GM18505 (cell line): ENCODE results near the gene OTUD5.
"Not testable (repeated sequence)": the region's sequence is repeated elsewhere in the genome, so short reads cannot be mapped to it uniquely, and the experiment has no call there.

ENCODE experiments used
- ATAC-seq: cut with Tn5 transposase; IDR thresholded peaks from one replicate; pipeline ENCODE4 v1.9.1; 2021; ENCODE audit not compliant: unreplicated experiment
- POLR2A ChIP-seq: IDR thresholded peaks from 4 replicates; pipeline ENCODE4 v1.6.1; 2011; ENCODE audit warnings: borderline replicate concordance; ENCODE audit not compliant: insufficient read depth, insufficient read length; ENCODE audit errors: extremely low read depth

The OTUD5 gene

DNA sequence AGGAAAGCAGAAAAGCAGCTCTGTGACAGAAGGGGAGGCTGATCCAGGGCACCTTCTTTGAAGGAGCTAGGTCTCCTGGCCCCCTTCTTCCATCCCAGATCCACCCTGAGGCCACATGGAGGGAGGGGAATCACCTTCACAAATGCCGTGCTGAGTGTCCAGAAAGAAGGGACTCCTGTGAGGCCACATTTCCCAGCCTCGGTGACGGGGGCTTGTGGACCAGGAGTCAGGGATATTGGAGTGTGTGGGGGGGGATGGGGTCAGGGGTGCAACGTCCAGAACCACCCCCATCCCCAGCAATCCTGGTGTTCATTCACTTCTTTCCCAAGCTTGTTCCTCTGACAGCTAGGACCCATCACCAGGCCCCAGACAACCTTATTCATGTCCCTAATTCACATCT, 64.5 kb downstream of the OTUD5 start:
- ATAC-seq, result no peak
- TF ChIP-seq POLR2A, result no peak

DNA sequence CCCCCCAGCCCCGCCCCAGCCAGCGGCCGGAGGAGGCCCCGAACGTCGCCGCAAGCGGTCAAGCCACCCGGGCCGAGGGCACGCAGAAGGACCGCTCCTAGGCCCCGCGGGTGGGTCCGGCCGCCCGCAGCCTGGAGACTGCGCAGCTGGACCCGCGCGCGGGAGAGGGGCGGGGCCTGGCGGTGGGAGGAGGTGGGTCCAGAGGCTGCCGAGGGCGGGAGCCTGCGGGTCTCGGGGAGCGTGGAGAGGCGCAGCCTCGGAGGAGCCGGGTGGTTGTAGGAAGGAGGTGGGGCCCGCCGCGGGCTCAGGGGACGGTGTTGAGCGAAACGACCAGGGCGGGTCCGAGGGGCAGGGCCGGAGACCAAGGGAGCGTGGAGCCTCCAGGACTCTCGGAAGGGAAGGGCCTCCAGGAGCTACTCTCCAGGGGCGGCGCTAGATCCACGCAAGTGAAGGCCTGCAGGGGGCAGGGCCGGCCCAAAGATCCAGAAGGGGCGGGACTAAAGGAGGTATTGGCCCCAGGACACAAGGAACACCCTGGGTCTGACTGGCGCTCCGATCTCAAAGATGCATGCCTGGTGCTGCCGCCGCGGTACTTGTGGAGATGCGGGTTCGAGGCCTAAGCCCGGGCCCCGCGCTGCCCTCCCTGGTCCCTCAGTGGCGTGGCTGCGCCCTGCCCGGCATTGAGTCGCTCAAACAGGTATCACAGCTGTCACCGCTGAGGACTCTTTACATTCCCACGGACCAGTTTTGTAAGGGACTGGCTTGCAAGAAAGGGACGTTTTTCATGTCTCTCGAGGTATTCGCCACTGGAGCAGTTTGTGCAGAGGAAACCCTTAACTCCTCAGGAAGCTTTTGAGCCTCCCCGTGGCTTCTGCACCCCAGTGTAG, 65.8 kb downstream of the OTUD5 start:
- no peak for TF ChIP-seq POLR2A
- ATAC-seq, result peak; percentile 77

DNA sequence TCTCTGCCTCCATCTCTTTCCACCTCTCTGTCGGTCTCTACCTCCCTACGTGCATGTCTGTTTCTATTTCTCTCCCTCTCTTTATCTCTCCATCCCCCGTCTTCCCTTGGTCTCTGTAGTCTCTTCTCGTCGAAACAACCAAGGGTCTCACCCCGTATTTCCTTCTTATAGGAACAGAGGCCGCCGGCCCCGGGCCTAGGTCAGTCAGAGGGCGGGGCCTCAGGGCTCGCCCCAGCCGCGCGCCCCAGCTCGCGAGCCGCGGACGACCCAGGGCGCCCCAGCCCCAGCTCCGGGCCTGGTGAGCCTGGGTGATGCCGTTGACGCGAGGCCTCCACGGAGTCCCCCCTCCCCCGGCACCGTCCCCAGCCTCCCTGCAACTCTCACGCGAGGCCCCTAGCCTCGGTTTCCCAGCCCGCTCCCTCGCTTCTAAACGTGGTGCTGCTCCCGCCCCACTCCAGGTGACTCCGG, 66.4 kb downstream of the OTUD5 start:
- no peak for TF ChIP-seq POLR2A
- ATAC-seq, result peak; percentile 46

DNA sequence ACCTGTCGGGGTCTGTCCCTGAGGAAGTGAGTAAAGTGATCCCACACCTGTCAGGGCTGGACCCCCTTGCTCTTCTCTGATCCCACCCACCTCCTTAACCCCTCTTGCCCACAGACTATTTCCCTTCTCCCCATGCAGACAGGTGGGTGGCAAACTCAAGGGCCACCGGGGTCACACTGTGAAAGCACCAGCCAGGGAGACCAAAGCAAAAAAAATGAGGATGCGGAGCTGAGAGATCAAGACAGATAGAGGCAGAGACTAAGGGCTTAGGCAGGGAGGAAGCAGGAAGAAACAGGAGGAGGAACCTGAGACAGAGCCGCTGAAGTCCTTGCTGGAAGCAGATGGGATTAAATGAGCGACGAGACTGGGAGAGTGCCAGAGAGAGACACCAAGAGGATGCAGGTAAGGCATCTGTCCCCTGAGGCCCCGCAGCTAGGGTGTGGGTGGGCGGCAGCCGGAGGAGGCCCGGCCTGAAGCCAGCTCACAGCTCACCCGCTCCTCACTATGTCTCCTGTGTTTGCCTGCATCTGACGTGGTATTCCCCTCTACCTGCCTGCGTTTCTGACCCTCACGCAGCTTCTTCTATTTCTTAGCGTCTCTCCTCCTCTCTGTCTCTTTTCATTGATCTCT, 67.0 kb downstream of the OTUD5 start:
- ATAC-seq, result no peak
- TF ChIP-seq POLR2A, result no peak

DNA sequence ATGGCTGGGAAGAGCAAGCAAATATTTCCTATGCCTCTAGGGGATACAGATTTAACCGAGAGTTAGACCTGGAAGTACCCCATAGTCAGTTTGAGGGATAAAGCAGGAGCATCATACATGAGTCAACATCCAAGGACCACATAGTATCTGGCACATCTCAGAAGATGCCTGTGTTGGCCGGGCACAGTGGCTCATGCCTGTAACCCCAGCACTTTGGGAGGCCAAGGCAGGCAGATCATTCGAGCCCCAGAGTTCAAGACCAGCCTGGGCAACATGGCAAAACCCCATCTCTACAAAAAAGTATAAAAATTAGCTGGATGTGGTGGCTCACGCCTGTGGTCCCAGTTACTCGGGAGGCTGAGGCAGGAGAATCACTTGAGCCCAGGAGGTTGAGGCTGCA, 70.8 kb downstream of the OTUD5 start:
- not testable (repeated sequence) for ATAC-seq

DNA sequence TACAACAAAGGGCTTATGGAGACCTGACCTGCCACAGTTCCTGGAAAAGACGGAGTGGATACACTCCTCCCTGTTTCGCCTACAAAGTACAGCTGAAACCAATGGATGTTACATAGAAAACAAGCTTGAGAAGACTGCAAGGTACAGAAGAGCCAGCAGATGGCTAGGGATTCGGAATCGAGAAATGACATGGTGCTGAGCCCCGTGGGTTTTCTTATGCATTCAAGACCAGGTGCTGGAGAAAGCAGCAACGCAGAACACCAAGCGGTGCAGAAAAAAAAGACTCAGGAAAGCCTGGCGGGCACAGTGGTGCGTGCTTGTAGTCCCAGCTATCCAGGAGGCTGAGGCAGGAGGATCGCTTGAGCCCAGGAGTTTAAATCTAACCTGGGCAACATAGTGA, 73.7 kb downstream of the OTUD5 start:
- no peak for ATAC-seq

DNA sequence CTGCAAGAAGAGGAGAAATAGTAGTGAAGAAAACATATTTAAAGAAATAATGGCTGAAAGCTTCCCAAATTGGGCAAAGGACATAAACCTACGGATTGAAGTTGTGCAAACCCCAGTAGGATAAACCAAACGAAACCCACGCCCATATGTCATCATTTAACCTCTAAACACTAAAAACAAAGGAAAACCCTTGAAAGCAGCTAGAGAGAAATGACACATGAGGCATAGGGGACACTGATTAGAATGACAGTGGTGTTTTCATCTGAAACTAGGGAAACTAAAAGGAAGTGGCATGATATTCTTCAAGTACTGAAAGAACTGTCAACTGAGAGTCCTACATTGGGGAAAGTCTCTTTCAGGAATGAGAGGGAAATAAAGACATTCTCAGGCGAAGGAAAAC, 80.5 kb downstream of the OTUD5 start:
- not testable (repeated sequence) for ATAC-seq

More for the DNA sequence above, 73.7 kb downstream of the OTUD5 start:
- no peak for TF ChIP-seq POLR2A
